AG10803 (cell line): ENCODE measurements around the gene NSD1.
A peak's percentile ranks its signal among the peaks of the same experiment; 100 is the strongest.

Experiments used
- DNase-seq: peaks from one replicate; pipeline ENCODE4 v3.0.0; 2010; ENCODE audit warnings: low read depth
- H3K4me3 ChIP-seq: 2 replicates; pipeline ENCODE4 v1.5.1; 2011; ENCODE audit warnings: mild to moderate bottlenecking, low read length, control low read depth
- TF ChIP-seq, protein P1 (sequence below): conservative IDR thresholded peaks from 2 replicates; pipeline ENCODE4 v1.5.1; 2011; ENCODE audit warnings: mild to moderate bottlenecking, low read length, control low read depth, inconsistent platforms

The NSD1 gene

DNA sequence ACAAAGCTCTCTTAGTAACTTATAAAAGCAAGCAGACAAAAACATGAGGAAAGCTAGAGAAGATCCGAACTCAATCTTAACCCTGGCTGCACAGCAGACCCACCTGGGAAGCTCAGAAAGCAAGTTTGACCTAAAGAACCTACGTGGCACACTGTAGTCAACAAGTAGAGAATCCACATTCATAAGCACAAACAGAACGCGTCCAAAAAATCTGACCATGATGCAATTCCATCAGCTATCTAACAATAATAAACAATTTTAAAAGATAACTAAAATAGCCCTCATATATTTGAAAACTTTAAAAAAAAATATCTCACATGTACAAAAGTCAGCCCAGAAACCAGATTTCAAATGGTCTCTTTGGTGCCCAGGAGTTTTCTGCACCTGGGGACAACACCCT is 213.2 kb downstream of the NSD1 start:
- no peak for DNase-seq
- TF ChIP-seq, protein P1, sequence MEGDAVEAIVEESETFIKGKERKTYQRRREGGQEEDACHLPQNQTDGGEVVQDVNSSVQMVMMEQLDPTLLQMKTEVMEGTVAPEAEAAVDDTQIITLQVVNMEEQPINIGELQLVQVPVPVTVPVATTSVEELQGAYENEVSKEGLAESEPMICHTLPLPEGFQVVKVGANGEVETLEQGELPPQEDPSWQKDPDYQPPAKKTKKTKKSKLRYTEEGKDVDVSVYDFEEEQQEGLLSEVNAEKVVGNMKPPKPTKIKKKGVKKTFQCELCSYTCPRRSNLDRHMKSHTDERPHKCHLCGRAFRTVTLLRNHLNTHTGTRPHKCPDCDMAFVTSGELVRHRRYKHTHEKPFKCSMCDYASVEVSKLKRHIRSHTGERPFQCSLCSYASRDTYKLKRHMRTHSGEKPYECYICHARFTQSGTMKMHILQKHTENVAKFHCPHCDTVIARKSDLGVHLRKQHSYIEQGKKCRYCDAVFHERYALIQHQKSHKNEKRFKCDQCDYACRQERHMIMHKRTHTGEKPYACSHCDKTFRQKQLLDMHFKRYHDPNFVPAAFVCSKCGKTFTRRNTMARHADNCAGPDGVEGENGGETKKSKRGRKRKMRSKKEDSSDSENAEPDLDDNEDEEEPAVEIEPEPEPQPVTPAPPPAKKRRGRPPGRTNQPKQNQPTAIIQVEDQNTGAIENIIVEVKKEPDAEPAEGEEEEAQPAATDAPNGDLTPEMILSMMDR: no peak
- H3K4me3 ChIP-seq: no peak overlapping the region

DNA sequence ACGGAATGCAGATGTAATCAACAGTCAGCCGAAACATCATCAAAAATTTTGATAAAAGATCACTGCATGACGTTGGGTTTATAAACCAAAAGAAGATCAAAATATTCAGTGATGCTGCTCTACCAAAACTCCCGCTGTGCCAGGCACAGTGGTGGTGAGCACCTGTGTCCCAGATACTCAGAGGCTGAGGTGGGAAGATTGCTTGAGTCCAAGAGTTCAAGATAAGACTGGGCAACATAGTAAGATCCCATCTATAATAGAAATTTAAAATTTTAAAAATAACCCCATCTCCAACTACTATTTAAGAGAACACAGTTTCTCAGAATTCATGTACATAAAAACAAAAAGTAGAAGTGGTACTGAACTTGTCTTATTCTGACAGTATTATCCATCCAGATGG is 214.1 kb downstream of the NSD1 start:
- no peak for DNase-seq
- TF ChIP-seq, protein P1: no peak
- no peak overlapping the region for H3K4me3 ChIP-seq

DNA sequence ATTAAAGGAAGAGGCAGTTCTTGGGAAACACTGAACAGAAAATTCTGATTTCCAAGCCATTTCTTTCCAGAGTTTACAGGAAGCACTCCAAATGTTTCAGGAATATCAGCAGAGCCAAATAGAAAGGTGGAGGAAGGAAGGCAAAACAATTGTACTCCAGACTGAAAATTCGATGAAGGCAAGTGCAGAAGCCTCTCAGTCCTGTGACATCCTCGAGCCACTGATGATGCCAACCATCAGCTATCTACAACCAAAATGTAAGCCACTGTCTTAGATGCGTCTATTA is 215.7 kb downstream of the NSD1 start:
- H3K4me3 ChIP-seq: no peak overlapping the region
- TF ChIP-seq, protein P1: no peak
- no peak for DNase-seq

DNA sequence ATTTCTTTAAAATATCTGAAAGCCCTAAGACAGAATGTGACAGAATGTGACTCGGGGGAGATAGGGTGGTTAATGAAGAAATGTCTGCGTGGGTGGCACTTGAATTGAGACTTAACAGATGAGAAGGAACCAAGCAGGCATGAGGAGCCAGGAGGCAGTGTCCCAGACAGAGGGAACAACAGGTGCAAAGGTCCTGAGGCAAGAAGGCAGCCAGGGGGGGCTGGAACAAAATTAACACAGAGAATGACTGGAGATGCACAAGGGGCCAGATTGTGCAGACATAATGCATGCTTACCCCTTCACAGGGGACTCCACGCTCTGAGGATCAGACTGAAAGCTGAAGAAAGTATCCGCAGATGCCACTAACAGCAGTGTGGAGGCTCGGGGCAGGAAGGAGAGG is 216.2 kb downstream of the NSD1 start:
- TF ChIP-seq, protein P1: no peak
- DNase-seq: no peak
- H3K4me3 ChIP-seq: peak overlapping the region; percentile 100; the same call in 1 of the 2 replicates
